ENCODE measurements around the gene CLCNKA.
A peak's percentile ranks its signal among the peaks of the same experiment; 100 is the strongest.
"Not testable (repeated sequence)": the region's sequence is repeated elsewhere in the genome, so short reads cannot be mapped to it uniquely, and the experiment has no call there.

CLCNKA gene

DNA sequence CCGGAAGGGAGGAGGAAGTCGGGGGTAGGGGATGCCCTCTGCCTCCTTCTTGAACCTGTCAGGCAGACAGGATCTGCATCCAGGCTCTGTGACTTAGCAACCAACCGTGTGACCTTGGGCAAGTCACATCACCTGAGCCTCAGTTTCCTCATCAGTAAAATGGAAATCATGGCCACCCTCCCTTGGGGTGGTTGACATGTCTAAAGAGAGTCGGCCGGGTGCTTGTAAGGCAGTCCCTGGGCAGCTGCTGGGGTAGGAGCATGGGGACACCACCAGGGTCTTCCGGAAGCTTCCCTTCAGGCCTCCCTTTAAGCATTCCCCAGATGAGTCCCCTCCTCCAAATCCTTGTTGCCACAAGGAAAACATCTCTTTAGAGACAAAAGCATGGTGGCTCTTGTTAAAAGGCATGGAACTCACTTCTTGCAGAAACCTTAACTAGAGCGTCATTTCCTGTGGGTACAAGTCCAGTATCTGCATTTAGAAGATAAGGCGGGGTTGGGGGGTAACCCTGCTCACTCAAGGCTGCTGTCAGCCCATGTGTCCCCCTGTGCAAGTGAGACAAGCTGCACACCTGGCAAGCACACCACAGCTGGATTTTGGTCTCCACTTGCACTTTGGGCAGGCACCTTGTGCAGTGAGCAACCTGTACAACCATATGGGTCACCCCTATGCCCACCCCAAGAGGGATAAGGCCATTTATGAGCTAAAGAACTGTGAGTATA is 32.1 kb downstream of the CLCNKA start:
- Mint-ChIP-seq H3K4me3 (no peak overlapping the region), H3K9me3 (no peaks in the 10 kb centered on the region), H3K27me3 (ENCODE audit: low read depth) (peaks cover 13% of the 10 kb centered on the region), H3K36me3 (ENCODE audit: low read depth) (no peaks in the 10 kb centered on the region), H3K27ac (no peak overlapping the region), H3K4me1 (ENCODE audit: low read depth) (peaks cover 6% of the 10 kb centered on the region)

DNA sequence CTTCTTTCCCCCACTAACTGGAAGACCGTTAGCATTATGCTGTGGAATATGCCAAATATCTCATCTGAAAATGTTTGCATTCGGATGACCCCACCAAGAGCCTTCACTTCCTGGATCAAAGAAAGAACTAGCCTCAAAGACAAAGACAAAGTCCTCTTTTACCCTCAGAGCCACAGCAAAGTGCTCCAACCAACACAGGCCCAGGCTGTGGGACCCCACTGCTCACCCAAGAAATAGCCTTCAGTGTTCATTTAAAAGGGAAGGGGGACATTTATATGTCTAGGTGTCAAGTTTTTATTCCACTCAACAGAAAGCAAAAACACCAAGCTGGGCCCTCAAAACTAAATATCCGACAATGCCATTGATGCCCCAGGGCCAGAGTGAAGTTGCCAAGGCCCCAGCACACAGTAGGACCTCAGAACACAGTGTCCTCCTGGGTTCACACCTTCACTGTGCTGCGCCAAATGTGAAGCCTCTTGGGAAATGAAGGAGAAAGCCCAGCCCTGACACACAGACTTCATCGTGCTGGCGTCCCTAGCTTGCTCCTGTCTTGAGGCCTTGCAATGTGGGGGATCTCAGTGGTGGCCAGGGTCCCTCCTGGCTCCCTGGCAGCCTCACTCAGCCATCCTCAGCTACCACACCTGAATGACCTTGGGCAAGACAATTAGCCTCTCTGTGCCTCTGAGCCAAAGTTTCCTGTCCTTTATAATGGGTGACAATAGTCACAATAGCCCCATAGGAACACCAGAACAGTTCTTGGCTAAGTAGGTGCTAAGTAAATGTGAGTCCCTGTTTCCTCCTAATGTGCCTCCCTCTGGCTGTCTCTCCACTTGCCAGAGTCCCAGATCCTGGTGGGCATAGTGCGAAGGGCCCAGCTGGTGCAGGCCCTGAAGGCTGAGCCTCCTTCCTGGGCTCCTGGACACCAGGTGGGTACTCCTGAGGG is 33.0 kb downstream of the CLCNKA start:
- H3K36me3 Mint-ChIP-seq (ENCODE audit: low read depth), result no peaks in the 10 kb centered on the region
- peaks cover 6% of the 10 kb centered on the region for H3K4me1 Mint-ChIP-seq (ENCODE audit: low read depth)
- H3K4me3 Mint-ChIP-seq, result no peak overlapping the region
- peaks cover 6% of the 10 kb centered on the region for H3K27me3 Mint-ChIP-seq (ENCODE audit: low read depth)
- H3K27ac Mint-ChIP-seq, result no peak overlapping the region
- H3K9me3 Mint-ChIP-seq, result no peaks in the 10 kb centered on the region

DNA sequence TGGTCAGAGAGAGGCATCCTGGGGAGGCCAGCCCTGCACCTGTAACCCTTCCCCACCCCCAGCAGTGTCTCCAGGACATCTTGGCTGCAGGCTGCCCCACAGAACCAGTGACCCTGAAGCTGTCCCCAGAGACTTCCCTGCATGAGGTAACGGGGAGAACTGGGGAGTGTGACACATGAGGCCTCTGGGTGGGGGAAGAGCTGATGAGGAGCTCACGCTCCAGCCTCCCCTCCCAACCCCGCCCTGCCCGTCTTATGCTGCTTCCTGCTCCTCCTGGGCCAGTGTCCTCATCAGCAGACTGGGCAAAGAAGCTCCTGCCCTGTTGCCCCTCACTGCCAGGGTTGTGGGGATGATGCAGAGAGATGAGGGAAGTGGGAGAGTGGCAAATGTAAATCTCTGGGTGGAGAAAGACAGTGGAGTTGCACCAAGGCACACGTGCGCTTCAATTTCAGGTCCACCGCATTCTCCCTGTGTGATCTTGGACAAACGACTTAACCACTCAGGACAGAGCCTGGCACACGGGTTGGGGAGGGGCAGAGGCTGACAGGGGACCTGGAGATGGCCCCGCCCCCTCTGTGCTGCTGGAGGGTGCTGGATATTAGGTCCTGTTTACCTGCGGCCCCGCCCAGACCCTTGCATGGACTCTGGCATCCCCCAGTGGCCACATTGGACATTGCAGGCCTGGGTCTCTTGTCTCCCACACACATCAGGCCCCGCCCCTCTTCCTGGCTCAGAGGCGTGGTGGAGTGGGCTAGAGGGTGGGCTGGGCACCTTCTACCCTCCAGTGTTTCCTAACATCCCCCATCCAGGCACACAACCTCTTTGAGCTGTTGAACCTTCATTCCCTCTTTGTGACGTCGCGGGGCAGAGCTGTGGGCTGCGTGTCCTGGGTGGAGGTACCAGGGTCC is 34.0 kb downstream of the CLCNKA start:
- H3K4me1 Mint-ChIP-seq (ENCODE audit: low read depth), result peaks cover 6% of the 10 kb centered on the region
- no peak overlapping the region for H3K4me3 Mint-ChIP-seq
- no peaks in the 10 kb centered on the region for H3K36me3 Mint-ChIP-seq (ENCODE audit: low read depth)
- no peaks in the 10 kb centered on the region for H3K9me3 Mint-ChIP-seq
- peaks cover 6% of the 10 kb centered on the region for H3K27me3 Mint-ChIP-seq (ENCODE audit: low read depth)
- H3K27ac Mint-ChIP-seq, result no peak overlapping the region

DNA sequence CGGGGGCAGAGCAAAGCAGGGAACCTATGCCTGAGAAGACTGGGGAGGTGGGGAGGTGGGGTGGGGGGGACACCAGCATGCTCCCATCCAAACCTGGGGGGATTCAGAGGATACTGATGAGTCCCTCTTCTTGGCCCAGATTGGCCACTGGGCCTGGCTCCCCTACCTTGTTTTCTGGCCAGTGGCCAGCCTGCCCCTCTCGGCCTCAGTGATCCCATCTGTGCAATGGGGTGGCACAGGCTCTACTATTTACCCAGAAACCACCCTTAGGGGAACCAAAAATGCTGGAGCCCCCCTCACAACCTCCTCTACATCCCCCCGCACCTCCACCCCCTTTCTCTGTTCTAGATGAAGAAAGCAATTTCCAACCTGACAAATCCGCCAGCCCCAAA is 34.7 kb downstream of the CLCNKA start:
- not testable (repeated sequence) for H3K4me3 Mint-ChIP-seq; H3K27ac Mint-ChIP-seq; H3K27me3 Mint-ChIP-seq (ENCODE audit: low read depth); H3K36me3 Mint-ChIP-seq (ENCODE audit: low read depth); H3K4me1 Mint-ChIP-seq (ENCODE audit: low read depth); H3K9me3 Mint-ChIP-seq

DNA sequence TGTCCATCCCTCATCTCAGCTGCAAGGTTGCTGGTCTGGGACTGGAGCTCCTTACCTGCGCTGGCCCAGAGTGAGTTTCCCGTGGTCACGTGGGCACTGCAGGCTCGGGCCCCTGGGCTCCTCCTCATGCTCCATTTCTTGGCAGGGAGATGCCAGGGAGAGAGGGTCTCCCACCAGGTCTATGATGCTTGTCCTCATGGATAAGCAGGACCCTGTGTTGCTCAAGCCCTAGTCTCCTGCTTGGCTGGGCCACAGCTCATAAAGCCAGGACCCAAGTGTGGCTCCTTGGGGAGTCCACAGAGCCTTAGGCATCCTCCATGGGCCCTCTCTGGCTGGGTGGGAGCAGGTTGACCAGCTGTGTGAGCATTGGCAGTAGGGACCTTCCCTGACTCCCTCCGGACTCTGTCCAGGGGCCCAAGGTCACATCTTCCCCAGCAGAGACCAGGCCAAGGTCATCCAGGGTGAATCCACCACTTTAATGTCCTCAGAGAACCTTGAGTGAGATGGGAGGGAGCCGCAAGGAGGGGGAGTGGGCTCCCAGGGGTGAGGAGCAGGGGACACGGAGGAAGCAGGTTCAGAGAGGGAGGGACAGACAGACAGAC is 35.6 kb downstream of the CLCNKA start:
- not testable (repeated sequence) for H3K4me3 Mint-ChIP-seq; H3K4me1 Mint-ChIP-seq (ENCODE audit: low read depth); H3K27ac Mint-ChIP-seq; H3K9me3 Mint-ChIP-seq; H3K36me3 Mint-ChIP-seq (ENCODE audit: low read depth); H3K27me3 Mint-ChIP-seq (ENCODE audit: low read depth)

DNA sequence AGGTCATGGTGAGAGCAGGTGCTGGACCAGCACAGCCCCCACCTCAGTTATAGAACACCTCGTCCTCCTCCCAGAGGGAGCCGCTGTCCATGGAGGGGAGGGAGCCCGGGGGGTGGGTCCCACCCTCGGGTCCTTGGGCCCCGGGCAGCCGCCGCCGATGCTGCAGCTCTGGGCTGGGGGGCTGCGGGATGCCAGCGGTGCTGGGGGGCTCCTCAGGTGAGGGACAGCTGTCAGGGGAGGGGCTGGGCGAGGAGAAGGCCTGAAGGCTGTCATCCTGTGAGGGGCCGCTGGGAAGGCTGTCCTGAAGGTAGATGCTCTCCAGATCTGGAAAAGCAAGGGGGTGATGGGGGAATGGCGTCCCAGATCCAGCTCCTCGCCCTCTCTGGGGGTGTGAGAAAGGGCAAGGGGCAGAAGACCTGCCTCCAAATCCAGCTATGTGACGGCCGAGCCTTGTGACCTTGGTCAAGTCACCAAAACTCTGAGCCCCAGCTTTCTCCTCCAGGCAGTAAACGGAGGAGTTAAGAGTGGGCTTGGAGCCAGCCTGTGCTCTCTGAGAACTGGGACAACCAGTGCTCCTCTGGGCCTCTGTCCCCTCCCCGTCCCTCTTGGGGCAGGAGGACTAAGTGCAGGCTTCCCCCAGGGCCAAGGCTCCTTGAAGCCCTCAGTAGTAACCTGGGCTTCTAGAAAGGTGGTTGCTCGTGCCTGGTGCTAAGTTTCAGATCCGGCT is 36.7 kb downstream of the CLCNKA start:
- not testable (repeated sequence) for H3K27ac Mint-ChIP-seq; H3K4me1 Mint-ChIP-seq (ENCODE audit: low read depth); H3K4me3 Mint-ChIP-seq; H3K9me3 Mint-ChIP-seq; H3K27me3 Mint-ChIP-seq (ENCODE audit: low read depth); H3K36me3 Mint-ChIP-seq (ENCODE audit: low read depth)

DNA sequence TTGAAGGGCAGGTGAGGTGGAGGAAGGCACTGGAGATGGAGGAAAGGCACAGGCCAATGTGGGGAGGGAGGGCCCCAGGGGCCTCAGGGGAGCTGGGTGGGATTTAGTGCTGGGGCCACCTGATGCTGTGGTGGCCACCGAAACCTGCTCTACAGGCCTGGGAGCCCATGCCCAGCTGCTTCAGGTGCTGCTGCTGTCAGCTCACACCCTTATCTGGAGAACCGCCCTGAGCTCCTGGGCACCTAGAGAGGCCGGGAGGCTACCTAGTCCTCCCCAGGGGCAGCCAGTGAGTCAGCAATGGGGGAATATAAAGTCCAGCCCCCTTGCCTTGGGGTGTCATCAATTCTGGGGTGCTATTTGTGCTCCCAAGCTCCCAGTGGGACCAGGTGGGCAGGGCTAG is 39.4 kb downstream of the CLCNKA start:
- Mint-ChIP-seq H3K4me1 (ENCODE audit: low read depth) (peaks cover 20% of the 10 kb centered on the region), H3K27ac (no peak overlapping the region), H3K36me3 (ENCODE audit: low read depth) (no peaks in the 10 kb centered on the region), H3K9me3 (no peaks in the 10 kb centered on the region), H3K4me3 (no peak overlapping the region), H3K27me3 (ENCODE audit: low read depth) (peaks cover 14% of the 10 kb centered on the region)

DNA sequence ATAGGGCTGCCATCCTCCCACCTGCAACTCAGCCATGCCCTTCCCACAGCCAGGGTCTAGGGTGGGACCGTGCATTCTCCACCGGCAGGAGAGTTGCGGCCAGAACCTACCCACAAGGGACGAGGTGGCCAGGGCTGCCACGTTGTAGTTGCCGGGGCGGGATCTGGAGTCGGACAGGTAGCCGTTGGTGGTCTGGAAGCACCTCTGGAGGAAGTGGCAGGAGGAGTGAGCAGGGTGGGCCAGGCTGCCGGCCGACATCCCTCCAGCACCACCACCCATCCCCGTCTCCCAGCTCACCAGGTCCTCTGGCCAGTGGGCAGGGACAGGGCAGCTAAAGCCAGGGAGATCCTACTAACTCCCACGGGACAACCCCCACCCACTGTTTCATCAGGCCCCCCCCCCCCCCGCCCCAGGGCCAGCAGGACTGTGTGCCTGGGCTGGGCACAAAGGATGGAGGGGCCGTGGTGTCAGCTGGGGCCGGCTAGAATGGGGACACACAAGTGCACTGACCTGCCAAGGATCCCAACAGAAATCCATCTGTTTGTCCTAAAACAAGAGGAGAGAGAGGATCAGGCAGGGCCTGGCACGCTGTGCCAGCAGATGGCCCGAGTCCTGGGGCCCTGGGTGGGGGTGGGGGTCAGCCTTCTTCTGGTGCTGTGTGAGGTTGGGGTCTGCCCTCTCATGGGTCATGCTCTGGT is 40.3 kb downstream of the CLCNKA start:
- not testable (repeated sequence) for H3K4me3 Mint-ChIP-seq; H3K27ac Mint-ChIP-seq; H3K9me3 Mint-ChIP-seq; H3K36me3 Mint-ChIP-seq (ENCODE audit: low read depth)
- Mint-ChIP-seq H3K4me1 (ENCODE audit: low read depth) (peaks cover 20% of the 10 kb centered on the region), H3K27me3 (ENCODE audit: low read depth) (peaks cover 14% of the 10 kb centered on the region)

DNA sequence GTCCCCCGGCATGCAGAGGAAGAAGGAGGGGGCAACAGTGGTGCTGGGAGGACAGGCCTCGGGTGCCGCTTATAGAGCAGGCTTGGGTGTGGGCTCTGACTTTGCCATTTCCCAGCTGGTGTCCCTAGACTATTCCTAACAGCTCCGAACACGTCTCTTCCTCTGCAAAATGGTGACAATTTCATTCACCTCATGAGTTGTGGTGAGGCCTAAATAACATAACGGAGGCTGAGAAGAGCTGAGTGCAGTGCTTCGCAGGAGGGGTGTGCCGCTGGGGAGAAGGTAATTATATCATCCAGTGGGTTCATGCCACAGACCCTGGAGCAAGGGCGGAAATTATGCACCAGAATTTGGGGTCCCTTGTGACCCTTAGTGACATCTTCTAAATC is 40.8 kb downstream of the CLCNKA start:
- H3K27me3 Mint-ChIP-seq (ENCODE audit: low read depth), result peaks cover 18% of the 10 kb centered on the region
- H3K4me1 Mint-ChIP-seq (ENCODE audit: low read depth), result peaks cover 22% of the 10 kb centered on the region
- not testable (repeated sequence) for H3K4me3 Mint-ChIP-seq; H3K36me3 Mint-ChIP-seq (ENCODE audit: low read depth); H3K27ac Mint-ChIP-seq; H3K9me3 Mint-ChIP-seq

DNA sequence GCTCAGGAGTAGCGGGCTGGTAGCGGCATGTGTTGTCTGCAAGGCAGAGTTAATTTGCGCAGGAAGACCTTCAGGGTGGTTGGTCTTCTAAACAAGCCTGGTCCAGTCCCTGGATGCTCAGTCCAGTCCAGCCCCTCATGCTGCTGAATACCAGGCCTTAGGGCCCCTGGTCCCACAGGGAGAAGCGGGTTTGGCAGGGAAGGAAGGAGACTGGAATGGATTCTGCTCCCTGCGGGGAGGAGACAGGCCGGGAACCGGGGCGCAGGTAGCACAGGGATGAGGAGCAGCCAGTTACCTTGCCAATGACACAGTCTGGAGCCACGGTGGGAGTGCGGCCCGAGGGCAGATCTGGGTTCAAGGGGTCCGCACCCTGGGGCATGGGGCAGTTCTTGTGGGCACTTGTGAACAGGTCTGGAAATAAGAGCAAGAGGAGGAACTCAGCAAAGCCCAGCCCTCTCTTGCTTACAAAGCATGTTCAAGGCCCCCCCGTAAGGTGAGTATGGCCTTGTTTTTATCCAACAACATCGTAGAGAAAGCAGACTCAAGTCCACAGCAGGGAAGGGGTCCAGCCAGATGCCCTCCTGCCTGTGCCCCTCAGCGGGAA is 41.5 kb downstream of the CLCNKA start:
- Mint-ChIP-seq H3K4me3 (peak overlapping the region; percentile 75), H3K27me3 (ENCODE audit: low read depth) (peaks cover 18% of the 10 kb centered on the region), H3K27ac (no peak overlapping the region), H3K36me3 (ENCODE audit: low read depth) (no peaks in the 10 kb centered on the region), H3K4me1 (ENCODE audit: low read depth) (peaks cover 24% of the 10 kb centered on the region), H3K9me3 (no peaks in the 10 kb centered on the region)

DNA sequence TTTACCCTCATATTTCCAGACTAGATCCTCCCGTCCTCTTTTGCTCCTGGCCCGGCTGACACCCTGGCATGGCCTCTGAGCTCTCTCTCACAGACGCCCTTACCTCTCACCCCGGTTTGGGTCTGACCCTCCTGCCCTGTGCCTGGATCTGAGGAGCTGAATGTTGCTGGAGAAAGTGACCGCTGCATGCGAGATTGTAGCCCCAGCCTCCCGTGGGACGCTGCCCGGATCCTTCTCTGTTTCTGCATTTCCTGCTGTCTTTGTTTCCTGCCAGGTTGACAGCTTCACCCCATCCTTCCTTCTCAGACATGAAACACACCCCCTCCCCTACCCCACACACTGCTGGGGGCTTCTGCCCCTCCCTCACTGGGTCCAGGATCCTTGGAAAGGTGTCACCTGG is 42.1 kb downstream of the CLCNKA start:
- Mint-ChIP-seq H3K4me3 (peak overlapping the region; percentile 75), H3K27me3 (ENCODE audit: low read depth) (peaks cover 18% of the 10 kb centered on the region), H3K9me3 (no peaks in the 10 kb centered on the region), H3K4me1 (ENCODE audit: low read depth) (peaks cover 27% of the 10 kb centered on the region), H3K36me3 (ENCODE audit: low read depth) (no peaks in the 10 kb centered on the region), H3K27ac (peak overlapping the region; percentile 41)

DNA sequence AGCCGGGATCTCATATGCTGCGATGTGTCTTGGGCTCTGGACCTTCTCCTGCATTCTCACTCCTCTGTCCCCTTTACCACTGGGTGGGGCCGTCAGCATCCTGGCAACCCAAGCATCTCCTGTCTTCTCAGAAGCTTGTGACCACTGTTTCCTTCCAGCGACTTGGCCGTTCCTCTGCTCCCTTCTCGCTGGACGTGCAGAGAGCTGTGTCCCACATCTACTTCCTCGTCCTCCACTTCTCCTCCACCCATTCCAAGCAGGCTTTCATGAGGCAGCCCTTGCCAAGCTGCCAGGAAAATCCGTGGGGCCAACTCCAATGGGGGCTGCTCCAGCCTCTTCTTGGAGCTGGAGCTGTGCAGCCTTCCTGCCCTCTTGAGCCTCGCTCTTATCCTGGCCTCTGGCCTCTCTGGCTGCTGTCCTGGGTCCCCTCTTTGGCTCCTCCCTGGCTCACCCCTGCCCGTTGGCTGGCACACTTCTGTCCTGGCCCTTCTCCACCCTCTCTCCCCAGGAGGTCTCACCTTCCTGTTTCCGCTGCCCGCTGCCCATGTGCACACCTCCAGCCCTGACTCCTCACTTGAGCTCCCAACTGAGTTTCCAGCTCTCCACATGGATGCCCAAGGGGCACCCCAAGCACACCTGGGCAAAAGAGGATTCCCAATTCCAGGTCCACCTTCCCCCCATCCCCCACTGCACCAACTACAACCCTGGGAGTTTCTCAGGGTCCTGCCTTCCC is 42.9 kb downstream of the CLCNKA start:
- no peaks in the 10 kb centered on the region for H3K36me3 Mint-ChIP-seq (ENCODE audit: low read depth)
- peaks cover 18% of the 10 kb centered on the region for H3K27me3 Mint-ChIP-seq (ENCODE audit: low read depth)
- peaks cover 27% of the 10 kb centered on the region for H3K4me1 Mint-ChIP-seq (ENCODE audit: low read depth)
- no peaks in the 10 kb centered on the region for H3K9me3 Mint-ChIP-seq
- peak overlapping the region; percentile 41 for H3K27ac Mint-ChIP-seq
- peak overlapping the region; percentile 75 for H3K4me3 Mint-ChIP-seq

Measured in T-helper 1 cell treated with Interleukin-12 subunit alpha and Interleukin-12 subunit beta and Interleukin-4 antibody, amounts not matched to agents 30 μg/mL and 1 μg/mL, for 36 hours (primary cell).